ENCODE data around the gene PTX4.
A peak's percentile ranks its signal among the peaks of the same experiment; 100 is the strongest.

The PTX4 gene

DNA sequence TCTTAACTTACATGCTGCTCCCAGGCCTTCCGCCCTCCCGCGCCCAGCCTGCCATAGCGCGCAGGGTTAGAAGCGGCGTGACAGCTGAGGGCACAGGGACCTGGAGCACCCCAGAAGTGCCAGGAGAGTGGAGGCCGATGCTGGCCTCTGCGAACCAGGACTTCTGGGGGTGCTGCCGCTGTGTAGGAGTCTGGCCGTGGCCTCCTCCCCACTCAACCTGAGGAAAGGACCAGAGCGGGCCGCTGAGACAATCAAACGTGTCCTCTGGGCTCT, 42.8 kb upstream of the PTX4 start:
- Histone ChIP-seq H3K4me3 (ENCODE audit: low read length in 2 of 2) (no peak overlapping the region), H3K27ac (ENCODE audit: low read depth in 2 of 2, low read length in 2 of 2) (peak overlapping the region; percentile 84 to 86), H3K4me1 (ENCODE audit: control insufficient read depth in 2 of 2, insufficient read depth in 2 of 2, low read length in 2 of 2) (peaks cover 12 to 14% of the 10 kb centered on the region in 2 donors), H3K36me3 (ENCODE audit: control insufficient read depth in 2 of 2, insufficient read depth in 2 of 2, low read length in 2 of 2) (peaks cover 0 to 2% of the 10 kb centered on the region in 2 donors), H3K9me3 (ENCODE audit: control insufficient read depth in 2 of 2, low read length in 2 of 2) (no peaks in the 10 kb centered on the region), H3K27me3 (ENCODE audit: control insufficient read depth in 2 of 2, insufficient read depth in 2 of 2, low read length in 2 of 2) (no peaks in the 10 kb centered on the region), H3K9ac (ENCODE audit: low read depth in 1 of 2, low read length in 2 of 2) (peak overlapping the region in 1 of 2 donors; percentile 36)

DNA sequence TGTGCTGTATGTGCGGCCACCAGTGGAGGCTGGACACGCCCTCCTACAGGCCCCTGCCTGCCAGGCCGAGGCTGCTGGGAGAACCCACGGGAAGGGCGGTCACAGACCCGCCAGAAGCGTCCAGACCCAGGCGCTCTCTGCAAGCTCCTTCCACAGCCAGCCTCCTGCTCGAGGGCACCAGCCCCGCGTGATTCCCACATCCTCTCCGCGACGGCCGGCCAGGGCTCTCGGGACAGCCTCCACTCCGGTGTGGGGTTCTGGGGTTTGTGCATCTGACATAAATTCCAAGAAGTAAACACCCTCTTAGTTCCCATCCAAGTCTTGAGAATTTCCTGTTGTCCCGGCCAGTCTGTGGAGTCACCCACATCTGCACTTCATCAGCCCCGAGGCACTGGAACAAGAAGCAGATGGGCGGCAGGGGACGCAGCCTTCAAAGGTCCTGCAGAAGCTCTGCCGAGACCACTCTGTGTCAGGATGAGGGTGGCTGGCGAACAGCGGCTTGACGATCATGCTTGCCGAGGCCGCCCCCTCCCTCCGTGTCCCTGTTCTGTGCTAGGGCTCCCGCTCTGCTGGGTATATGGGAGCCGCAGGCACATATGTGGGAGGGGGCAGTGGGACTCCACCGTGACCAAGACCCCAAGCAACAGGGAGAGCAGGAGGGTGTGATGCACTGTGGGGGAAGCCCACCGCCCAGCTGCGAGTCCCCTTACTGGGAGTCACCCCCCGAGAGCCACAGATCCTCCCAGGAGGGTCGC, 42.3 kb upstream of the PTX4 start:
- Histone ChIP-seq H3K27ac (ENCODE audit: low read depth in 2 of 2, low read length in 2 of 2) (peak overlapping the region; percentile 84 to 86), H3K4me1 (ENCODE audit: control insufficient read depth in 2 of 2, insufficient read depth in 2 of 2, low read length in 2 of 2) (peaks cover 12 to 13% of the 10 kb centered on the region in 2 donors), H3K36me3 (ENCODE audit: control insufficient read depth in 2 of 2, insufficient read depth in 2 of 2, low read length in 2 of 2) (no peaks in the 10 kb centered on the region), H3K9me3 (ENCODE audit: control insufficient read depth in 2 of 2, low read length in 2 of 2) (no peaks in the 10 kb centered on the region), H3K4me3 (ENCODE audit: low read length in 2 of 2) (no peak overlapping the region), H3K9ac (ENCODE audit: low read depth in 1 of 2, low read length in 2 of 2) (peak overlapping the region in 1 of 2 donors; percentile 36), H3K27me3 (ENCODE audit: control insufficient read depth in 2 of 2, insufficient read depth in 2 of 2, low read length in 2 of 2) (no peaks in the 10 kb centered on the region)

DNA sequence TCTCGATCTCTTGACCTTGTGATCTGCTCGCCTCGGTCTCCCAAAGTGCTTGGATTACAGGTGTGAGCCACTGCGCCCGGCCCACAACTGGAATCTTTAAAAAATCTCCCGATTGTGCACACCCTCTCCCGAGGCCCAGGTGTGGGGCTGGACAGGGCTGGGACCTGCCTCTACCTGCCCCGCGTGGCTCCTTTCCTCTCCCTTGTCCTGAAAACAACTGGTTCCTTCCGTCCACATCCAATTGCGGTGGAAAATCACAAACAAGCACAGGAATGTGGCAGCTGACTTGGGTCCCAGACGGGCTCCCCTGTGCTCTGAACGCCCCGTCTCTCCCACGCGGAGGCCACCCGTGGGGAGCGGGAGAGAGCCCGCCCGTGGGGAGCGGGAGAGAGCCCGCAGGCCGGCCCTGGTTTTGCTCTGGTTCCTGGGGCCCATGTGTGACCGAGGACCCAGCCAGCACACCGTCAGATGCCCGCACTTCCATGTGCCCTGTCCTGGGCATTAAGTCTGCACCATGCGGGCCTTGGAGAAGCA, 41.7 kb upstream of the PTX4 start:
- no peak overlapping the region for H3K4me3 ChIP-seq (ENCODE audit: low read length in 2 of 2)
- H3K36me3 ChIP-seq (ENCODE audit: control insufficient read depth in 2 of 2, insufficient read depth in 2 of 2, low read length in 2 of 2): no peaks in the 10 kb centered on the region
- peaks cover 11 to 12% of the 10 kb centered on the region in 2 donors for H3K4me1 ChIP-seq (ENCODE audit: control insufficient read depth in 2 of 2, insufficient read depth in 2 of 2, low read length in 2 of 2)
- H3K9me3 ChIP-seq (ENCODE audit: control insufficient read depth in 2 of 2, low read length in 2 of 2): no peaks in the 10 kb centered on the region
- peak overlapping the region in 1 of 2 donors; percentile 32 for H3K9ac ChIP-seq (ENCODE audit: low read depth in 1 of 2, low read length in 2 of 2)
- peak overlapping the region; percentile 58 to 86 for H3K27ac ChIP-seq (ENCODE audit: low read depth in 2 of 2, low read length in 2 of 2)
- H3K27me3 ChIP-seq (ENCODE audit: control insufficient read depth in 2 of 2, insufficient read depth in 2 of 2, low read length in 2 of 2): no peaks in the 10 kb centered on the region

DNA sequence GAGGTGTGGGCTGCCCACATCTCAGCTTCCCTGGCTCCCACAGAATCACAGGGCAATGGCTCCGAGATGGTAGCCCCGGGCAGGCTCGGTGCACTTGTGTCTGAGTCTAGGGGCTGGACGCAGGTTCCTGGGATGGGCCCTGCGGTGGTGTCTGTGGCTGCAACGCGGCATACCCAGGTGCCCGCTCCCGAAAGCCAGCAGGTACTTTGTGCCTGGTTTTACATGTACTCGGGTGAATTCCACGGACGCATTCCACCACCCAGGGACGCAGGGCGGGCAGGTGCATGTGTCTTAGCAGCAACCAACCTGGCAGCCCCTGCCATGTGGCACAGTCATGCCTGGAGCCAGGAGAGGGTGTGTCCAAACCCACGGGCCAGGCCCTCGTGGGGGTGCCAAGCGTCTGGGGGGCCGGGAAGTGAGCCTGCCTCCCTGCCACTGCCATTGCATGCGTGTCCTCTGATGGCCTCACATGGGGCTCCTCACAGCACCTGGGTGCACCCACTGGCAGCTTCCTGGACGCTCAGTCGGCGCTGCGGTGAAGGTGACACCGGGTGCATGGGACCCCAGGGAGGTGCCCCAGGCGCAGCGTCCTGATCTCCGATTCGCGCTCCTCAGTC, 40.3 kb upstream of the PTX4 start:
- H3K9me3 ChIP-seq (ENCODE audit: control insufficient read depth in 2 of 2, low read length in 2 of 2): no peaks in the 10 kb centered on the region
- no peak overlapping the region for H3K27ac ChIP-seq (ENCODE audit: low read depth in 2 of 2, low read length in 2 of 2)
- H3K36me3 ChIP-seq (ENCODE audit: control insufficient read depth in 2 of 2, insufficient read depth in 2 of 2, low read length in 2 of 2): no peaks in the 10 kb centered on the region
- H3K27me3 ChIP-seq (ENCODE audit: control insufficient read depth in 2 of 2, insufficient read depth in 2 of 2, low read length in 2 of 2): no peaks in the 10 kb centered on the region
- H3K4me1 ChIP-seq (ENCODE audit: control insufficient read depth in 2 of 2, insufficient read depth in 2 of 2, low read length in 2 of 2): peaks cover 11 to 12% of the 10 kb centered on the region in 2 donors
- H3K9ac ChIP-seq (ENCODE audit: low read depth in 1 of 2, low read length in 2 of 2): no peak overlapping the region
- no peak overlapping the region for H3K4me3 ChIP-seq (ENCODE audit: low read length in 2 of 2)

DNA sequence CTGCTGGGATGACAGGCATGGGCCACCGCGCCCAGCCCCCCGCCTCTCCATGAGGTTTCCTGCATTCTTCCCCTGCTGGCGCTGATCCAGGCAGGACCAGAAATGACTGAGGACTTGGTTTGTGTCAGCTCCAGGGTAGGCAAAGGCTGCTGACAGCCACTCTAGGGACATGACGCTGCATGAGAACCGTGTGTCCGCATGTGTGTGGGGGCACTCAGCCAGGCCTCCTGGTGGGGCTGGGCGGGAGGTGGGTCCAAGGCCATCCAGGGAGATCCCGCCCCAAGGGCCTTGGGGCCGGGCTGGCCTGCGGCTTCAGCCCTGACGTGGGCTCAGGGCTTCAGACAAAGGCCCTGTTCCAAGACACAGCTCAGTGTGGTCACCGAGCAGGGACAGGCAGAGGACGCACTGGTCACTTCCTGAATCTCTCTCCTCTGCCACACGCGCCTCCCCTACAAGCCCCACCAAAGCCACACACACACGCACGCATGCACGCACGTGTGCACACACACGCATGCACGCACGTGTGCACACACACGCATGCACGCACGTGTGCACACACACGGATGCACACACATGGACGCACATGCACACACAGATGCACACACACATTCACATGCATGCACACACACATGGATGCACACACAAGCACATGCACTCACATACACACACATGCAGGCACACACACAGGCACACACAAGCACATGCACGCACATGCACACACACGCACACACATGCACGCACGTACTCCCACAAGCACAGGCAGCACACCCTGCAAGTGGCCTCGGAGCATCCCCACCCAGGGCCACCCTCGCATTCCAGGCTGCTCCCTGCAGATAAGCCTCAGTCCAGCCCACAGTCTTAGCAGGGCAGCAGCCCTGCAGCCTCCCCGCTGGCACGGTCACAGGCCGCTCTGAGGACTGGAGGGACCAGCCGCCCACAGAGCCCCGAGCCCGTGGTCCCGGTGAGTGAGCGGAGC, 39.4 kb upstream of the PTX4 start:
- no peak overlapping the region for H3K4me3 ChIP-seq (ENCODE audit: low read length in 2 of 2)
- peaks cover 8 to 9% of the 10 kb centered on the region in 2 donors for H3K4me1 ChIP-seq (ENCODE audit: control insufficient read depth in 2 of 2, insufficient read depth in 2 of 2, low read length in 2 of 2)
- H3K27me3 ChIP-seq (ENCODE audit: control insufficient read depth in 2 of 2, insufficient read depth in 2 of 2, low read length in 2 of 2): no peaks in the 10 kb centered on the region
- peaks cover 0 to 1% of the 10 kb centered on the region in 2 donors for H3K36me3 ChIP-seq (ENCODE audit: control insufficient read depth in 2 of 2, insufficient read depth in 2 of 2, low read length in 2 of 2)
- no peak overlapping the region for H3K27ac ChIP-seq (ENCODE audit: low read depth in 2 of 2, low read length in 2 of 2)
- no peak overlapping the region for H3K9ac ChIP-seq (ENCODE audit: low read depth in 1 of 2, low read length in 2 of 2)
- no peaks in the 10 kb centered on the region for H3K9me3 ChIP-seq (ENCODE audit: control insufficient read depth in 2 of 2, low read length in 2 of 2)

DNA sequence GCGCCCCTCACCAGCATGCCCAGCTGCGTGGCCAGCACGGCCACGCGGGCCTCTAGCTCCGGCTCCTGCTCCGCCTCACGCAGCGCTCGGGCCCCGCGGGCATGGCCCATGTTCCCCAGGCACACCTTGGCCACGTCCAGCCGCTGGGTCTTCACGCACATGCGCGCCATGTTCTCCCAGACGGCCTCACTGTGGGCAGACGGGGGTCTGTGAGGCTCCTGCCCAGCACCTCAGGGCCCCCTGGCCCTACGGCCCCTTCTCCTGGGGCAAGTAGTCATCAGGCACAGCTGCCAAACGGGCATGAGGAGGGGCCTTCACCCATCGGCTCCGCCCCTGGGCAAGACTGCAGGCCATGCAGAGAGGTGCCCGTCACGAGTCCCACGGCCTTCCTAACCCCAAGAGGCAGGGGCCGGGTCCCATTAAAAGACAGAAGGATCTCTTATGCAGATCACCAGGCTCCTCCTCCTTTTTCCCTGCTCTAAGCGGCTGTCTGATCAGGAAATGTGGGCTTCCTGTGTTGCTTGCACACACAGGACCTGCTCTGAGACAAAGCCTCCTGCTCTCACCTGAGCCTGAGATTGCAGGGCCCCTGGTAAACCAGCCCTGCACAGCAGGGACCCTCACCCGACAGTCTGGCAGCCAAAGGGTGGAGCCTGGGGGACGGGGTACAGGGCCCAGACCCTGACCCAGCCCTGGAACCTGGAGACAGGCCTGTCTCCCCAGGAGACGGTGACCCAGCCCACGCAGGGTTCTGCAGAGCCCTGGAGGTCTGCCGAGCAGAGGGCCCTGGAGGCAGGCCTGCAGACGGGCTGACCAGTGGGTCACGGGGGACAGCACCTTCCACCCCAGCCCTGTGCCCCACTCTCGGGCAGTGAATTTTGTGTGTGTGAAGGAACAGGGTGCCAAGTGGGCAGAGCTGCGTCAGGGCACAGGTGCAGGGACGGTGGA, 38.1 kb upstream of the PTX4 start:
- H3K4me3 ChIP-seq (ENCODE audit: low read length in 2 of 2): no peak overlapping the region
- no peak overlapping the region for H3K27ac ChIP-seq (ENCODE audit: low read depth in 2 of 2, low read length in 2 of 2)
- H3K27me3 ChIP-seq (ENCODE audit: control insufficient read depth in 2 of 2, insufficient read depth in 2 of 2, low read length in 2 of 2): no peaks in the 10 kb centered on the region
- peaks cover 2 to 7% of the 10 kb centered on the region in 2 donors for H3K4me1 ChIP-seq (ENCODE audit: control insufficient read depth in 2 of 2, insufficient read depth in 2 of 2, low read length in 2 of 2)
- no peaks in the 10 kb centered on the region for H3K9me3 ChIP-seq (ENCODE audit: control insufficient read depth in 2 of 2, low read length in 2 of 2)
- H3K36me3 ChIP-seq (ENCODE audit: control insufficient read depth in 2 of 2, insufficient read depth in 2 of 2, low read length in 2 of 2): peaks cover 0 to 3% of the 10 kb centered on the region in 2 donors
- no peak overlapping the region for H3K9ac ChIP-seq (ENCODE audit: low read depth in 1 of 2, low read length in 2 of 2)

DNA sequence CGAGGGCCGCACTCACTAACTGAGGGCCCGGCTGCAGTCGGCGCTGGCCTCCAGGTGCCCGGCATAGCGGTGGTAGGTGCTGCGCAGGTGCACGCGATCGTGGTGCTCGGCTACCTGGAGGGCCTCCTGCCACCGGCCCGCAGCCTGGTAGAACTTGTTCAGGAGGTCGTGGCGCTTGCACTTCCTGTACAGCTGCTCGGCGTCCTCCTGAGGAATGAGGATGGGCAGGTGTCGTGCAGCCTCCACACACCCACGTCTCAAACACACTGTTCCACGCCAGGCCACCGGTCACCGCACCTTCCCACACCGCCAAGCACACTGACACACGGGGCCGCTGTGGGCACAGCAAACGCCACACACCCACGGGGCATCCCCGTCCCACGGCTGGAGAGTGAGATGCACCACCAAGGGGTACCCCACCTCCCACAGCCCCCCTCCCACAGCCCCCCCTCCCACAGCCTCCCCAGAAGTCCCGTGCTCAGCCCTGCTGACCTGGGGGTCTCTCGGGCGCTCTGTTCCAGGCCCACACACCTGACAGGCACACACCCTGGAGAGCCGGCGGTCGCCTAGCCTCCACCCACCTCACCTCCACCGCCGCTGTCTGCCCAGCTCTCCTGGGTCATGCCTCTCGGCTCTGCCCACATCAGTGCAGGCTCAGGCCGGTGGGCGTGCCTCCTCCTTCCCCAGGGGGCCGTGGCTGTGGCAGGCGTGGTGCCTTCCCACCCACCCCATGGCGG, 37.3 kb upstream of the PTX4 start:
- Histone ChIP-seq H3K4me3 (ENCODE audit: low read length in 2 of 2) (no peak overlapping the region), H3K9ac (ENCODE audit: low read depth in 1 of 2, low read length in 2 of 2) (no peak overlapping the region), H3K4me1 (ENCODE audit: control insufficient read depth in 2 of 2, insufficient read depth in 2 of 2, low read length in 2 of 2) (peaks cover 2 to 3% of the 10 kb centered on the region in 2 donors), H3K27me3 (ENCODE audit: control insufficient read depth in 2 of 2, insufficient read depth in 2 of 2, low read length in 2 of 2) (no peaks in the 10 kb centered on the region), H3K36me3 (ENCODE audit: control insufficient read depth in 2 of 2, insufficient read depth in 2 of 2, low read length in 2 of 2) (peaks cover 0 to 3% of the 10 kb centered on the region in 2 donors), H3K9me3 (ENCODE audit: control insufficient read depth in 2 of 2, low read length in 2 of 2) (no peaks in the 10 kb centered on the region), H3K27ac (ENCODE audit: low read depth in 2 of 2, low read length in 2 of 2) (no peak overlapping the region)

DNA sequence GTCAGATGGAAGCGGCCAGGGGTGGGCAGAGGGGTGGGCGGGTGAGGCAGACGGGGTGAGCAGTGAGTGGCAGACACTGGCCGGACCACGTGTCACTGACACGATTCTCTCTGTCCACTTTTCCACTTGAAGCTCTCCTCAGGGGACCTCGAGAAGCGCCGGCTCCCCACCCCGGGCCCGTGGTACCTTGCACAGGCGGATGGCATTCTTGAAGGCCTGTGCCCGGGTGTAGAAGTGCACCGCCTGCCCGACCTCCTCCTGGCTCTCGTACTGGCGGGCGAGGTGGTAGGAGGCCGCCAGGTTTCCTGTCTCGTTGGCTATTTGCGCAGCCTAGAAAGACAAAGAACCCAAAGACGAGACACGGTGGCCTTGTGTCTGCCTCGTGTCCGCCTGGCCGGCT, 35.6 kb upstream of the PTX4 start:
- no peak overlapping the region for H3K9ac ChIP-seq (ENCODE audit: low read depth in 1 of 2, low read length in 2 of 2)
- no peak overlapping the region for H3K27ac ChIP-seq (ENCODE audit: low read depth in 2 of 2, low read length in 2 of 2)
- no peaks in the 10 kb centered on the region for H3K4me1 ChIP-seq (ENCODE audit: control insufficient read depth in 2 of 2, insufficient read depth in 2 of 2, low read length in 2 of 2)
- H3K27me3 ChIP-seq (ENCODE audit: control insufficient read depth in 2 of 2, insufficient read depth in 2 of 2, low read length in 2 of 2): no peaks in the 10 kb centered on the region
- H3K4me3 ChIP-seq (ENCODE audit: low read length in 2 of 2): no peak overlapping the region
- peaks cover 2 to 5% of the 10 kb centered on the region in 2 donors for H3K36me3 ChIP-seq (ENCODE audit: control insufficient read depth in 2 of 2, insufficient read depth in 2 of 2, low read length in 2 of 2)
- H3K9me3 ChIP-seq (ENCODE audit: control insufficient read depth in 2 of 2, low read length in 2 of 2): no peaks in the 10 kb centered on the region
